Measurements from ENCODE around the gene POU6F1.

POU6F1 gene

GRCh38 chr12:51198568-51199365, 19.1 kb downstream of the POU6F1 start:
- DNase-seq (ENCODE audit: low read depth), result no peak
- no peak for TF ChIP-seq CTCF (IDR thresholded peaks at IDR 0.05; ENCODE audit: control insufficient read depth, extremely low read depth, insufficient read depth)
- no peak overlapping the region for H3K4me3 ChIP-seq (ENCODE audit: low read depth, low read length)

- no peak for TF ChIP-seq CTCF (IDR thresholded peaks at IDR 0.05; ENCODE audit: control insufficient read depth, extremely low read depth, insufficient read depth)
- no peak overlapping the region for H3K4me3 ChIP-seq (ENCODE audit: low read depth, low read length)
- no peak for DNase-seq (ENCODE audit: low read depth)
Observed at GRCh38 chr12:51197736-51198567, 19.9 kb downstream of the POU6F1 start.

- H3K4me3 ChIP-seq (ENCODE audit: low read depth, low read length), result no peak overlapping the region
- DNase-seq (ENCODE audit: low read depth), result no peak
- TF ChIP-seq CTCF (IDR thresholded peaks at IDR 0.05; ENCODE audit: control insufficient read depth, extremely low read depth, insufficient read depth), result no peak
Observed at GRCh38 chr12:51196547-51196946, 21.3 kb downstream of the POU6F1 start.

- TF ChIP-seq CTCF (IDR thresholded peaks at IDR 0.05; ENCODE audit: control insufficient read depth, extremely low read depth, insufficient read depth), result no peak
- DNase-seq (ENCODE audit: low read depth), result no peak
- no peak overlapping the region for H3K4me3 ChIP-seq (ENCODE audit: low read depth, low read length)
Observed at GRCh38 chr12:51195841-51196240, 22.0 kb downstream of the POU6F1 start.

GRCh38 chr12:51192284-51192671, 25.6 kb downstream of the POU6F1 start:
- no peak for DNase-seq (ENCODE audit: low read depth)
- no peak for TF ChIP-seq CTCF (IDR thresholded peaks at IDR 0.05; ENCODE audit: control insufficient read depth, extremely low read depth, insufficient read depth)
- no peak overlapping the region for H3K4me3 ChIP-seq (ENCODE audit: low read depth, low read length)

- H3K4me3 ChIP-seq (ENCODE audit: low read depth, low read length), result no peak overlapping the region
- no peak for DNase-seq (ENCODE audit: low read depth)
- TF ChIP-seq CTCF (IDR thresholded peaks at IDR 0.05; ENCODE audit: control insufficient read depth, extremely low read depth, insufficient read depth), result no peak
Observed at GRCh38 chr12:51191516-51192283, 26.2 kb downstream of the POU6F1 start.

Data from LNCaP clone FGC (cell line).